HG03175 (cell line): ENCODE data around the gene GPR146.
"Not testable (repeated sequence)": the region's sequence is repeated elsewhere in the genome, so short reads cannot be mapped to it uniquely, and the experiment has no call there.

Source experiments
- ATAC-seq: cut with Tn5 transposase; IDR thresholded peaks from one replicate; pipeline ENCODE4 v1.9.1; 2021; ENCODE audit warnings: mild to moderate bottlenecking, moderate library complexity; ENCODE audit not compliant: unreplicated experiment

The GPR146 gene

DNA sequence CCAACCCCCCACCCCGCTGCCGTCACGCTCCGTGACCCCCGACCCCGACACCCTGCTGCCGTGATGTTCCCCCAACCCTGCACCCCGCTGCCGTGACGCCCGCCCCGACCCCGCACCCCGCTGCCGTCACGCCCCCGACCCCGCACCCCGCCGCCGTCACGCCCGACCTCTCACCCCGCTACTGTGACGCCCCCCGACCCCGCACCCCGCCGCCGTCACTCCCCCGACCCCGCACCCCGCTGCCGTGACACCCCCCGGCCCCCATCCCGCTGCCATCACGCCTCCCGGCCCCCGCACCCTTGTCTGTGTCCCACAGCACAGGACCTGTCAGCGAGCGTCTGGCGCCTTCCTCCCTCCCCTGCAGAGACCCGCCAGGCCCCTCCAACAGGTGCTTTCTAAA is 29.7 kb downstream of the GPR146 start:
- not testable (repeated sequence) for ATAC-seq

DNA sequence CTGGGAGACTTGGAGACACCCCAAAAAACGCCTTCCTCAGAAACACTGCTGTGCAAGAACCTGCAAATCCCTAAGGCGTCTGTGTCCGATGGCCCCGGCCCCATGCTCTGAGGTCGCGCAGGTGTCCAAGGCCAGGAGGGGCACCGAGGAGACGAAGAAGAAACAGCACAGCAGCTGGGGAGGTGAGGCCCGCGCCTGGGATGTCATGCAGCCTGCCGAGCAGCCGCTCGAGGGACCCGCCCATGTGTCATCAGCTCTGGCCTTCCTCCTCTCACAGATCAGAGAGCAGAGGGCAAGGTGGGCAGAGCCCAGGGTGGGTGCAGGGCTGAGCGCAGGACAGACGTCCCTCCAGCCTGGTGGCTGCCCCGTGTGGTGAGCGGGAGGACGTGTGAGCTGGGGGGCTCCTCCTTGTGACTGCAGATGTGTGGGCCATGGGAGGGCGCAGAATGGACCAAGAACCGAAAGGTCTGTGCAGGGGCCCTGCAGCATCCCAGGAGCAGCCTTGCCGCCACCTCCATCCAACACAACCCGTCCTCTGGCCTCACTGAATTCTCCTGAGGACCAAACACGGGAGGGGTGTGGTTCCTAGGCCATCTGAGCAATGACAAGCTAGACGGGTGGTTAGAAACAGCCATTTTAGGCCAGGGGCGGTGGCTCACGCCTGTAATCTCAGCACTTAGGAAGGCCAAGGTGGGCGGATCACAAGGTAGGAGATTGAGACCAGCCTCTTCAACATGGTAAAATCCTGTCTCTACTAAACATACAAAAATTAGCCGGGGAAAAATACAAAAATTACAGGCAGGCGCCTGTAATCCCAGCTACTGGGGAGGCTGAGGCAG is 30.5 kb downstream of the GPR146 start:
- ATAC-seq, result no peak

DNA sequence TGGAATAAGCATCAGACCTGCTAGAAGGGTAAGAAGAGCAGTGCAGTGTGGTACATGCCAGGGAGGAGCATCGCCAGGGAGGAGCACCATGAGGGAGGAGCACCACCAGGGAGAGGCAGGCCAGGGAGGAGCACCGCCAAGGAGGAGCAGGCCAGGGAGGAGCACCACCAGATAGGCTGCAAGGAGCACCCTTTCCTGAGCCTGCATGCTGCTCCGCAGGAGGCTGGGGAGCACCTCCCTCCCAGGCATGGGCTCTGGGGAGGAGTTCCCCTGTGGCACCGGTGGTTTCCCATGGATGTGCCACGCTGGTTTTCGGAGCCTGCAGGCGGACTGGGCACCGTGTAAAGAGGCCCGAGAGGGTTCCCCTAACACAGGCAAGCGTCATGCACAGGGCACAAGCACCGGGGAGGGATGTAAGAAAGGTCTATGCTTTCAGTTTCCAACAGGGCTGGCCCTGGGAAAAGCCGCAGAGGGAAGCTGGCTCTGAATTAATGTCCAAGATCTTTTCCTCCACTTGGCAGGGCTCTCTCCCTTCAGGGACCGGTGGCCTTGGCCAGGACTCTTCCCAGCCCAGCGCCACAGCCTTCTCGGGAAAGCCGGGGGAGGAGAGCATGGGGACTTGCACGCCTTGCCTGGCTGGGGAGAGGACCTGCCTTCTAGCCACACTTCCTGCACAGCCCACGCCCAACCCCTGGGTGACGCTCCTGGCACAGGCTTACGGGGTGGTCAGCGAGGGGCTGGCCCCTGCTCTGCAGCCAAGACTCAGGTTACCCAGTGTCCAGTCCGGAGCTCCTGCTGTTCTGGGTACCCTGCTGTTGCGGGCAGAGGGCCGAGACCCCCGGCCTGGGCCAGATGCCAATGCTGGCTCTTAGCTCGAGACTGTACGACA is 32.1 kb downstream of the GPR146 start:
- no peak for ATAC-seq

DNA sequence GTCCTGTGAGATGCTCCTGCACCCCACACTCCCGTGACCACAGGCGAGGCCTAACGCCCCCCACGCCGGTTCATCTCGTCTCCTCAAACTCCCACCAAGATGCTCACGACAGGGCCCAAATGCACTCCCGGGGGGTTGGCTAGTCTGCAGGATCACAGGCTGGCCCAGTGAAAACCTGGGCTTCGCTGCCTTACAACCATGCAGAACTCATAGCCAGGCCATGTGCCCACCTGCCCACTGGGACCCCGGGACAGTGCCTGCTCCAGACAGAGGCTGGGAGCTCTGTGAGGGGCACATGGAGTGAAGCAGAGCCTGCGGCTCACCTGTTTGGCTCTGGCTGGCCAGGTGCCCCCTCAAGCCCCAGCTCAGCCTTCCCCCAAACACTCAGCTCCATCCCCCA is 34.2 kb downstream of the GPR146 start:
- ATAC-seq, result no peak

DNA sequence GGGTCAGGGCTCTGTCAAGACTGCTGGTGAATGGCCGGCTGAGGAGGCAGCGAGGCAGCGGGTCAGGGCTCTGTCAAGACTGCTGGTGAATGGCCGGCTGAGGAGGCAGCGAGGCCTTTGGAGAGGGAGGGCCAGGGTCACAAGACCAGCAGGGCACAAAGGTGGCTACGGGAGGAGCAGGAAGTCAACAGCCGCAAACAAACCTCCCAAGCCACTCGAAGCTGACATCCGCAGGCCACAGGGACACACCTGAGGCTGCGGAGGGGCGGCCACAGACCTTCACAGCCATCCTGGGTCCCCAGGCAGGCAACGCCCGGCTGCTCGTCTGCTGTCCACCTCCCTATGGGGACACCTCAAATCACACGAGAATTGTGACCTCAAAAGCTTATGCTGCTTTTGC is 34.6 kb downstream of the GPR146 start:
- no peak for ATAC-seq

DNA sequence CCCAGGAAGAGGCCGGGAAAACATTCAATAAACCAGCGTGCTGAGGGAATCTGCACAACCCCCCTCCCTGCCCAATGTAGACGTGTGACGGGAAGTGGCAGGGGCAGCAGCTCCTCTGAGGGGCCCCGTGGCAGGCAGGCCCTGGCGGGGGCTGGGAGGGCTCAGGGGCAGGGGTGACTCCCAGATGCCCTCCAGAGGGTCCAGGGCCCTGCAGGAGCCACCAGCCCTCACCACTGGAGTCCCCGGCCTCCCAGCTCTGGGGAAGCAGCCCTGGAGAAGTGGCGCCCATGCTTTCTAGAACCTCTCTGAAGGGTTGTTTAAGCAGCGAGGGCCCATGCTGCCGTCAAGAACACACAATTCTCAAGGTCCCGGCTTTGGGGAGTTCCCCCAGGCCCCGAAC is 35.2 kb downstream of the GPR146 start:
- ATAC-seq, result no peak

DNA sequence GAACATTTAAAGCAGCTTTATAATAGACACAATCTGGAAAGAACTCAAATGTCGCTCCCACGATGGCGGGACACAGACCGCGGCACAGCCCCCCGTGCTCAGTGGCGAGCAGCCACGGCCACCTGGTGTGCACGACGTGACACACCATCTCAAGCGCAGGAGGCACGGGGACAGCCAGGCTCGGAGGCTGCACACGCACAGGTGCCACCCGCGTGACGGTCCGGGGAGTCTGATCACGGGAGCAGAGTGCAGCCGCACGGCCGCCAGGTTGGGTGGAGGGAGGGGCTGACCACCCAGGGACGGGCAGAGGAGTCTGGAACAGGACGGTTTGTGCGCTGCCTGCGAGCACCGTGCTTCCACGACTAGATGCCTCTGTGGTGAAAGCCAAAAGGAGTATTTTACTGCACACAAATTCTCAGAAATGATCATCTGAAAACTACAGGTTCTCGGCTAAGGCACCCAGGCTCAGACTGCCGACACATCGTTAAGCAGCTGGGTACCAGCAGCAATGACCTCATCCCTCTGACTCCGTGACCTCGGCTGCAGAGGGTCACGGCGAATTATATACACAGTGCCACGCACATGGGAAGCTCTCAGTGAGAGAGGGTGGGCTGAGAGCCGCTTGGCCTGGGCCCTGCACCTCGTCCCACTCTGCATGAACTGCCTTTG is 36.0 kb downstream of the GPR146 start:
- no peak for ATAC-seq

DNA sequence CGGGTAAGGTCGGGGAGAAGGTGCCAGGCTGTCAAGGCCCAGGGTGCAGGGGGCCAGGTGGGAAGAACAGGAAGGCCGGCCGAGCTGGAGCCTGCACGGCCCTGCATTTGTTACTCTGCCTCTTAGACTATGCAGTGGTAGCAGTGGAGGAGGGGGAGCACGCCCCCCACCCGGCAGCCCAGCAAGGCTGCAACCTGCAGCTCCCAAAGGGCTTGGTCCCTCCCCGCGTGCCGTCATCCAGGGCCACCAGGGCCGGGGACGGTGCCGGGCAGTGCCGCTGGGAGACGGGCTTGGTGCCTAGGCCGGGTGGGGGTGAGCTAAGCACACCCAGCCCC is 36.5 kb downstream of the GPR146 start:
- ATAC-seq, result no peak

DNA sequence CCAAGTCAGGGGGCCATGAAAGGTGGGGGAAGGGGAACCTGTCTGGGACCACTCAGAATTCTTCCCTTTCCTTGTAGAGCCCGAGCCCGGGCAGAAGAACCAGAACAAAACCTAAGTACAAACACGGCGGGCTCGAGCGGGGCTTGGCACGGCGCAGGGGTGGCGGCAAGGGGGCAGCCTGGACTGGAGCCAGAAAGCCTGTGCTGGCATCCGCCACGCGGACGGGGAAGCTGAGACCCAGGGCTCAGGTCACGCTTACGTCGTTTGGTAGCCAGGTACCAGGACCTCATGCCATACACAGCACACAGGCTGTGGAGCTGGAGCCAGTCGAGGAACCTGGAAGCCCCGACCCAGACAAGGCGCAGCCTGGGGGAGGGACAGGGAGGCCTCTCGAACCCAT is 37.0 kb downstream of the GPR146 start:
- ATAC-seq, result no peak

DNA sequence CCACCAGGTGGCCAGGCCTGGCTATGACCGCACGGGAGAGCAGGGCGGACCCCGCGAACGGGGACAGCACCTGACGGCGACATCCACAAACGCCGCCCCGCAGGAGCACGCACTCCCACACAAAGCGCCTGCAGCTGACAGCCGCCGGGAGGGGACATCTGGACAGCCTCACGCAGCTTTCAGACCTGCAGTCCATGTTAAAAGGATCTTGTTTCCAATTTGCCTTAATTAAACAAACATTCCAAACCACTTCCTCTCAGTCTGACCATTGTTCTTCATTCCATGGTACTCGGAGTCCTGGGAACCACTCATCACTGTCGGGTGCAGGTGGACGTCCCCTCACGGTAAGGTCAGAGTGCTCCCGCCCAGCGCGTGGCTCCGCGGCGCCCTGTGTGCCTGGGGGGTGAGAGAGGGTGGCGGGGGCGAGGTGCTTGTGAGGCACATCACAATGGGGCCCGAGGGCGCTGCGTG is 37.6 kb downstream of the GPR146 start:
- no peak for ATAC-seq

DNA sequence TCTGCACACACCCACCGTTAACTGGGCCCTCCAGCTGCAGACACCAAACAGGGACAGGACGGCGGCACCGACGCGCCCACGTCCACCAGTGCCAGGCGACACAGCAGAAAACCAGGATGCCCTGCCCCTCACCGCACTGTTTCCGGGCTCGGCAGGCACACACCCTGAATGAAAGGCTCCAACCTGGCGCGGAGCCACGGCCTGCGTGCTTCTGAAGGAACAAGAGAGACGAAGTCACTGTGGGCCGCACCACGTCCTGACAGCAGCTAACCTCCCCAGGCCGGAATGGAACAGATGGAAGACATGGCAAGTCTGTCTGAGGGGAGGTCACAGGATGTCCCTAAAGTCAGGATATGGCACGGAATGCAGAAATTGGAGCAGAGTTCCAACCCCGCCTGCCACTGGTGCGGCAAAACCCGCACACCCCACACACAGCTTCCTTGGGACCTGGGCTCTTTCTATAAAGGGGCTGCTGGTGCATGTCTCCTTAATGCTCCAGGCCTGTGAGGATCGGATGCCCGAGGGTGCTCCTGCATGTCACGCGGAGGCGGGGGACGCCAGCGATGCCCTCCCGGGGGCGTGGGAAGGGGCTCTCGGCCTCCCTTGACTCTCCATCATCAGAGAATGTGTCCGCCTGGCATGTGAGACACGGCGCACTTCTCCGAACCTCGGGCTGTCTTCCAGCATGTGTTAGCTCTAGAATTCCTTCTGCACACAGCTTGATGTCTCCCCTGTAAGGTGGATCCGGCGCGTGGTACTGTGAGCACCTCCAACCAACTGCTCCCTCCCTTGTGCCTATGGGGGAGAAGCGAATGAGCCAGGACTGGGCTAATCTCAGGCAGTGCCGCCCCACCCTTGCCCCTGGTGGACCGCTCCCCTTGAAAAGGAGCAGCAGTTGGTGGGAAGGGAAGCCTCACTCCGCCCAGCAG is 39.6 kb downstream of the GPR146 start:
- ATAC-seq, result no peak

DNA sequence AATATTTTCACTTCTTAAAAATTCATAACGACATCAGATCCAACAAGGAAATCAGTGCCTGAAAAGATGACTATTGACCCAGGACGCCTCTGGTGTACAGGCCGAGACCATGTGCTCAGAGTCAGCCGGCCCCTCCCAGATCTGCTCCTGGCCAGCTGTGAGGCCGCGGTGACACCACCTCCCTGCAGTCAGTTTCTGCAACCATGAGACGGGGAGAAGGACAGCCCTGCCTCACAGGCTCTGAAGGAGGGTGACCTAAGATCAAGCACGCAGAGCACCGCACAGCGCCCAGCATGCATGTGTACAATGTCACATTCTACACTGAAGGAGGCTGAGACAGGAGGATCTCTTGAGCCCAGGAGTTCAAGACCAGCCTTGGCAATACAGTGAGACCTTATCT is 40.9 kb downstream of the GPR146 start:
- no peak for ATAC-seq

DNA sequence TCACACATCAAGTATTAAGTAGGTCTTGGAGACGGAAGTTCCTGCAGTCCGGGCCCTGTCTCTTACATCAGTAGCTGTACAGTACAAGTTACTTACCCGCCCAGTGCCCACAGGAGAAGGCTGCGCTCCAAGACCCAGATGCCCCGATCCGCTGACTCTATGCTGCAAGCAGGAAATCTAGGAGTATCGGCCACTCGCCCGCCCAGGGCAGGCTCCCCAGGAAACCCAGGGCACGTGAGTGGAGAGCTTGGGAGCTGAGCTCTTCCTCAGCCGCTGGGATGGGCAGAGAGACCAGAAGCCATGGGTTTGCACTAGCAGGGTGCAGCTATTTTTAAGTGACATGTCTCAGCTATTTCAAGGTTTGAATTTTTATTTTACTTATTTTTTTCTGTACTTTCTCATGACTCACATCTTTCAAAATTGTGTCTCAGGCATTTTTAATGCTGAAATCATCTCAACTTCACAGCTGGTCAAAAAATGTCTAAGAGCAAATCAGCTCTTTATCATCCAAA is 41.6 kb downstream of the GPR146 start:
- no peak for ATAC-seq

DNA sequence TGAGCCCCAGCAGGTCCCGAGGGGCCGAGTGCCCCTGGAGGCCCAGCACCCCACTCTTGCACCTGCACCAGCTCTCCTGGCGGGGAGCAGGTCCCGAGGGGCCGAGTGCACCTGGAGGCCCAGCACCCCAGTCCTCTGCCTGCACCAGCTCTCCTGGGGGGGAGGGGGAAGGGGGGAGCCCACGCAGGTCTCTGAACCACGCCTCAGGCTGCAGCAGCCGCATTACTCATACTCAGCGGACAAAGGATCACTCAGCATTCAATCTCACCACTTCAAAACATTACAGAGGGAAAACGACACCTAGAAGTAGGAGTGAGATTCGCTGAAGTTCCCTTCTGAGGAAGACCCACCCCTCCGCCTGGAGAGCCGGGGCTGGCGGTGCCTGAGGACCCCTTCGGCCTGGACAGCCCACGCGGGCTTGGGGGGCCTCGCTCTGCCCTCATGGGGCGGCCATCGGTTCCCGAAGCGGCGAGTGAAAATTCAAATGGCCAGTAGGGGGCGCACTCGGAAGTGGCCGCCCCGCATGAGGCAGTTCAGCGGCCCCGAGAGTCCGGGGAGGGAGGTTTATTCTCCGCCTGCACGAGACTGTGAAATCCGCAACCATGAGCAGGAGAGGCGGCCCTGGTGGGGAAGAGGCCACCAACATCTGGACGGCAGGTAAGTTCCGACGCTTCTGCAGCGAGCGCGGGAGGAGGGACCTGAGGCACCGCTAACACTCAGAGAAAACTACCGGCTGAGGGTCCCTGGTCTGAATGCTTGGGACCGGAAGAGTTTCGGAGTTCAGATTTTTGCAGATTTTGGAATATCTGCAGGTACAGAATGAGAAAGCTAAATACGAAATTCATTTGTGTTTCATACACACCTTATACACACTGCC is 42.5 kb downstream of the GPR146 start:
- peak; percentile 75 for ATAC-seq

DNA sequence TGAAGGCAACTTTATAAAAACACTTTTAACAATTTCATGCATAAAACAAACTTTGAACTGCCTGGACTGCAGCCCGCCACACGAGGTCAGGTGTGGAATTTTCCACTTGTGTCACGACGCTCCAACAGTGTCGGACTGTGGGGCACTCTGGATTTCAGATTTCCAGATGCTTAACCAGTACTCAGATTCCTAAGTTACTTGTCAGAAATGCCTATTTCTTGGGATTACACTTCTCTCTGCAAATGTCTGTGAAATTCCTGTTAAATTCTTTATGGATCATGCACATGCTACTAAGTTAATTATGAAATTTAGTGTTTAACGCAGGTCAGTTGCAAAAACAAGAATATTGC is 43.1 kb downstream of the GPR146 start:
- no peak for ATAC-seq

DNA sequence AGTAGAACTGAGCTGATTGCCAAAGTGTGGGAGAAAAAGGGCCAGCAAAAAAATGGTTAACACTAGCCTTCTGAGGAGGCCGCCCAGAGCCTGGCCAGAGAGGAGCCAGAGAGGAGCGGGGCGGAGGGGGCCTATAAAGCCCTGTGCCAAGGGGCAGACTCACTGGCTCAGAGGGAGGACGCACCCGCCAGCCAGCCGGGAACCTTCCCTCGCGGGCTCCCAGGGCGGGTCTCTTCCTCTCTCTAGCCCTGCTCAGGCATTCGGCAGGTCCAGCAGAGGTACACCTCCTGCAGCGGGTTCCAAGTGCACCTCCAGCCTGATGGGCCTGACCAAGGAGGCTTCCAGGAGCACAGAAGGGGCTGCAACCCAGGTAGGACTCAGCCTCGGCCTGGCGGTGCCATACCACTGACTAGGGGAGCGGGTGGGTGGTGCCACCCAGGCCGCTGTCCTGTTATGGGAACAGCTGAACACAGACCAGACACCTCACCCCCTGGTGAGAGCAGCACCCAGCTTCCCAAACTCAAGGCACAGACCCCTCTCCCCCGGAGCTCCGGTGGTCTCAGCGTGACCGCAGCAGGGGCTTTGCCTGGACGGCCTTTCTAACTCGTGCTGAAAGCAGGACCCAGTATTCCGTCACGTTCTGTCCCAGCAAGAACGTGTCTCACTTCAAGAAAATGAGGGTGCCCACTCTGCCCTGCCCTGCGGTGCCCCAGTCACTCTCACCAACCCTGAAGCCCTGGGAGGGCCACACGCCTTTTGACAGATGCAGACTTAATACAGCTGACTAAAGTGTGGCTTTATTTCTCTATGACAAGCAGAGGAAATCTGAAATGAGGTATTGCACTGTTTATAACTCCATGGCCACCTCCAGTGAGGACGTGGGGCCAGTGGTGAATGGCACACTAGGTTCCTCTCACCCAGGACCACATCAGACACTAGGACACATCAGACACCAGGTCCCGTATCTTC is 43.9 kb downstream of the GPR146 start, which contains the start of gene GPER1:
TSS of gene GPER1 (plus strand) at position 162 of the 969 bp plus-strand sequence. CDS start 3,616 bp downstream, outside the sequence.
- ATAC-seq, result no peak

DNA sequence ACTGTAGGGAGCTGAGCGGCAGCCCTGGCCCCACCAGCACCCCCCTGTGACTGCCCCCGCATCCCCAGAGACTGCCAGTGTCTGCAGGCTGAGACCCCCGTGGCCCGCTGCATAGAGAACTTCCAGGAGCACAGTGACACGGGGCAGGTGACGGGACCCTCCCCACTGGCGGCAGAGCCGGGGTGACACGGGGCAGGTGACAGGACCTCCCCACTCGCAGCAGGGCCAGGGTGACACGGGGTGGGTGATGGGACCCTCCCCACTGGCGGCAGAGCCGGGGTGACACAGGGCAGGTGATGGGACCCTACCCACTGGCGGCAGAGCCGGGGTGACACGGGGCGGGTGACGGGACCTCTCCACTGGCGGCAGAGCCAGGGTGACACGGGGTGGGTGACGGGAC is 45.9 kb downstream of the GPR146 start:
- no peak for ATAC-seq
